K562 (cell line): ENCODE measurements around the gene SUMF1. TPM values are rescaled to one million over a fixed set of nuclear protein-coding genes. Genes with fewer than 3 reads are reported as not detected.
A peak's percentile ranks its signal among the peaks of the same experiment; 100 is the strongest.

ENCODE experiments used
- ARNT ChIP-seq, 2 experiments: fragments of 450-650 bp; IDR thresholded peaks; 2 replicates each; pipeline ENCODE4 v1.6.1; 2016; ENCODE audit warnings: mild to moderate bottlenecking in 1 of 2
- BHLHE40 ChIP-seq: IDR thresholded peaks from 2 replicates; pipeline ENCODE4 v1.6.1; 2011; ENCODE audit warnings: low read length, improper control_type of control experiment
- BRF1 ChIP-seq: IDR thresholded peaks from 3 replicates; pipeline ENCODE4 v1.6.1; 2011; ENCODE audit warnings: borderline replicate concordance, mild to moderate bottlenecking; ENCODE audit not compliant: insufficient read length; ENCODE audit errors: extremely low read depth
- CEBPG ChIP-seq, 3 experiments: fragments of 200-800 bp in 1 of 3; sonication (Bioruptor generic) in 1 of 3; sonication (generic) in 1 of 3; formaldehyde crosslinking in 1 of 3; IDR thresholded peaks in 2 of 3; conservative IDR thresholded peaks in 1 of 3; 2 replicates each; pipeline versions ENCODE4 v1.6.1 to v1.8.0; 2016 to 2022; ENCODE audit warnings: missing compliant biosample characterization in 2 of 3, missing genetic modification characterization in 2 of 3, mild to moderate bottlenecking in 1 of 3, missing genetic modification reagents in 1 of 3
- EGR1 ChIP-seq: fragments of 450-650 bp; conservative IDR thresholded peaks from 2 replicates; pipeline ENCODE4 v1.6.1; 2017; ENCODE audit warnings: mild to moderate bottlenecking
- ELF2 ChIP-seq: fragments of 250-450 bp; sonication (Bioruptor Pico); IDR thresholded peaks from 2 replicates; pipeline ENCODE4 v1.5.0; 2021; ENCODE audit warnings: mild to moderate bottlenecking
- KDM5B ChIP-seq: fragments of 200-600 bp; sonication (generic); IDR thresholded peaks from 2 replicates; pipeline ENCODE4 v1.6.1; 2012; ENCODE audit warnings: low read depth, mild to moderate bottlenecking, moderate library complexity, low read length, control low read depth, inconsistent platforms; ENCODE audit not compliant: insufficient replicate concordance
- MTA1 ChIP-seq: fragments of 450-650 bp; IDR thresholded peaks from 2 replicates; pipeline ENCODE4 v1.6.1; 2017; ENCODE audit warnings: borderline replicate concordance
- PML ChIP-seq: IDR thresholded peaks from 2 replicates; pipeline ENCODE4 v1.6.1; 2012; ENCODE audit warnings: low read length, inconsistent platforms
- RUNX1 ChIP-seq: sonication (generic); IDR thresholded peaks from 2 replicates; pipeline ENCODE4 v1.6.1; 2016; ENCODE audit warnings: antibody characterized with exemption, low read depth
- TOE1 ChIP-seq, 2 experiments: fragments of 450-650 bp in 1 of 2; sonication (generic) in 1 of 2; formaldehyde crosslinking in 1 of 2; IDR thresholded peaks; 2 replicates each; pipeline versions ENCODE4 v1.7.1 to v1.8.0; 2016 to 2022; ENCODE audit warnings: borderline replicate concordance in 2 of 2, mild to moderate bottlenecking in 2 of 2, antibody characterized with exemption in 1 of 2, inconsistent platforms in 1 of 2, low read depth in 1 of 2, missing genetic modification reagents in 1 of 2, moderate library complexity in 1 of 2
- ZBTB17 ChIP-seq: fragments of 450-650 bp; formaldehyde crosslinking; IDR thresholded peaks from 2 replicates; pipeline ENCODE4 v1.4.0; 2020; ENCODE audit warnings: mild to moderate bottlenecking
- ZEB2 ChIP-seq: fragments of 450-650 bp; IDR thresholded peaks from 2 replicates; pipeline ENCODE4 v1.6.1; 2016
- ZNF217 ChIP-seq: sonication (generic); formaldehyde crosslinking; IDR thresholded peaks from 2 replicates; pipeline ENCODE4 v1.8.0; 2022; ENCODE audit warnings: mild to moderate bottlenecking, missing genetic modification reagents
- ZNF584 ChIP-seq: fragments of 200-800 bp; sonication (Bioruptor generic); IDR thresholded peaks from 2 replicates; pipeline ENCODE4 v1.6.1; 2016; ENCODE audit warnings: low read depth, mild to moderate bottlenecking, missing genetic modification characterization, missing compliant biosample characterization
- ZSCAN29 ChIP-seq: fragments of 450-650 bp; IDR thresholded peaks from 2 replicates; pipeline ENCODE4 v1.6.1; 2017
- polyA plus RNA-seq, 8 experiments: library from polyadenylated mRNA; depleted of rRNA in 4 of 8; stranded (reverse) in 5 of 8; unstranded in 3 of 8; fragments of >200 nt; fragmentation: Nextera tagmentation in 2 of 8; fragmentation: Illumina TruSeq in 1 of 8; extraction: Ambion mirVana in 2 of 8; extraction: Trizol in 1 of 8; gene quantifications; 2 replicates each; pipeline versions ENCODE4 v1.2.1 to v1.2.3, GENCODE V29; 2011 to 2014; ENCODE audit warnings: inconsistent platforms in 1 of 8, missing spikeins in 1 of 8
- total RNA-seq, 7 experiments: library from RNA; depleted of rRNA in 6 of 7; stranded (reverse); fragments of >200 nt in 6 of 7; fragmentation: Illumina TruSeq in 2 of 7; extraction: Trizol in 2 of 7; gene quantifications; 2 replicates each; pipeline versions ENCODE4 v1.2.1 to v1.2.3, GENCODE V29; 2011 to 2021; ENCODE audit warnings: low replicate concordance in 1 of 7
- TF ChIP-seq, protein P1 (sequence below): fragments of 250-450 bp; sonication (Bioruptor Pico); IDR thresholded peaks from 2 replicates; pipeline ENCODE4 v1.9.0; 2021; ENCODE audit warnings: mild to moderate bottlenecking
- TF ChIP-seq, protein P2 (sequence below): sonication (generic); formaldehyde crosslinking; IDR thresholded peaks from 2 replicates; pipeline ENCODE4 v1.8.1; 2023; ENCODE audit warnings: mild to moderate bottlenecking, missing genetic modification reagents
- TF ChIP-seq, protein P3 (sequence below): fragments of 450-650 bp; formaldehyde crosslinking; IDR thresholded peaks from 2 replicates; pipeline ENCODE4 v1.4.0; 2020; ENCODE audit warnings: mild to moderate bottlenecking, mixed read lengths
- TF ChIP-seq, protein P4 (sequence below): sonication (generic); formaldehyde crosslinking; IDR thresholded peaks from 2 replicates; pipeline ENCODE4 v1.9.0; 2022; ENCODE audit warnings: mild to moderate bottlenecking, missing genetic modification reagents
- TF ChIP-seq, protein P5 (sequence below), 3 experiments: fragments of 200-800 bp in 1 of 3; sonication (Bioruptor generic) in 1 of 3; sonication (generic) in 1 of 3; formaldehyde crosslinking in 1 of 3; IDR thresholded peaks; 2 replicates each; pipeline versions ENCODE4 v1.6.1 to v1.8.0; 2016 to 2022; ENCODE audit warnings: mild to moderate bottlenecking in 2 of 3, missing compliant biosample characterization in 2 of 3, missing genetic modification characterization in 2 of 3, missing genetic modification reagents in 1 of 3

The SUMF1 gene
- total and polyA plus RNA-seq, 9 of the 15 experiments (the other 6 are each of a cell fraction or from before 2014, with no cell fraction given), result 1.3 to 7.4 (median 4.2) TPM

DNA sequence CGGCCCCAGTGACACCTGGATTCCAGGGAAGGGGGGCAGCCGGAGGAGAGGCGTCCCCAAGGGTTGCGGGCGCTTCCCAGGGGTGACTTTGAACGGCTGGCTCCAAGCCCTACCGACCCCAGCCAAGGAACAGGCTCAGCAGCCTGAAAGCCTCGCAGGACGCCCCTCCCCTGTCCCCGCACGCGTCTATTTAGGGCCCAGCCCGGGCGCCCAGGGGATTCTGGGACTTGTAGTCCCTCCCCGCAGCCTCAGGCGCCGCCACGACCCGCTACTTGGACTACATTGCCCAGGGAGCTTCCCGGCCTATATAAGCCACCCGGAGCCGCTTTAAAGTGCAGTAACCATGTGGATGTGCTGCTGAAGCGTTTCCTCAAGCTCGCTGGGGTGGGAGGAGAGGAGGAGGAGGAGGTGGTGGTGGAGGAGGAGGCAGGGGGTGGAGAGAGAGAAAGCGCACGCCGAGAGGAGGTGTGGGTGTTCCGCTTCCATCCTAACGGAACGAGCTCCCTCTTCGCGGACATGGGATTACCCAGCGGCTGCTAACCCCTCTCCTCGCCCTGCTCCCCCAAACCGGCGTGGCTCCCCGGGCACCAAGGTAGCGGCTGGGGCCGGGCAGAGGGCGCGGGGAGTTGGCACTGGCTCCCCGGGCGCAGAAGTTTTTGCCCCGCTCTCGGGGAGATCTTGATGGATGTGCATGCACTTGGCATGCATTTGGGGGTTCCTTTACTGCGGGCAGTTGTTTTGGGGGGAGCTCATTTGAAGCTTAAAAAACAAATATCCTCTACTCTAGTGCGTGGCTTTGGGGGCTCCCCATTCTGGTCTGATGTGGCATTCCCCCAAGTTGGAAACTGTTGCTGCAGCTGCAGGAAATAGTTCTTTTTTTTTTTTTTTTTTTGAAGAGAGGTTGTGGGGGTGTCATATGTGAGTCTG, 26.2 kb upstream of the SUMF1 start, which contains the start of gene ITPR1 (continued):
- TF ChIP-seq, protein P1, sequence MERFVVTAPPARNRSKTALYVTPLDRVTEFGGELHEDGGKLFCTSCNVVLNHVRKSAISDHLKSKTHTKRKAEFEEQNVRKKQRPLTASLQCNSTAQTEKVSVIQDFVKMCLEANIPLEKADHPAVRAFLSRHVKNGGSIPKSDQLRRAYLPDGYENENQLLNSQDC, result no peak; the same call in none of the 2 replicates
- TF ChIP-seq ZNF217 (CRISPR knock-in tag) (no peak), EGR1 (peak; percentile 96), KDM5B (peak; percentile 100), BHLHE40 (peak; percentile 86), RUNX1 (no peak), ARNT (IDR thresholded peaks at IDR 0.05) (0 out of 4 replicates have a peak, but pooled peaks of 1 of the 2 experiments have one; percentile 25), ZEB2 (no peak), TOE1 (IDR thresholded peaks at IDR 0.05; ENCODE audit: borderline replicate concordance) (peak; percentile 80), TOE1 (CRISPR knock-in tag; IDR thresholded peaks at IDR 0.05; ENCODE audit: borderline replicate concordance, low read depth) (no peak), MTA1 (peak; percentile 63; the same call in 1 of the 2 replicates), ELF2 (CRISPR knock-in tag) (peak; percentile 69), BRF1 (no peak), ZBTB17 (CRISPR knock-in tag) (0 out of 2 replicates have a peak, but pooled peaks have one; percentile 72), ZSCAN29 (no peak), PML (peak; percentile 94), ZNF584 (CRISPR knock-in tag) (peak; percentile 74; the same call in 1 of the 2 replicates), CEBPG (CRISPR knock-in tag; IDR thresholded peaks at IDR 0.05) (no peak), CEBPG (tag; conservative IDR thresholded peaks at IDR 0.05 in 1 of 2, IDR thresholded peaks at IDR 0.05 in 1 of 2) (no peak)
- TF ChIP-seq, protein P2, sequence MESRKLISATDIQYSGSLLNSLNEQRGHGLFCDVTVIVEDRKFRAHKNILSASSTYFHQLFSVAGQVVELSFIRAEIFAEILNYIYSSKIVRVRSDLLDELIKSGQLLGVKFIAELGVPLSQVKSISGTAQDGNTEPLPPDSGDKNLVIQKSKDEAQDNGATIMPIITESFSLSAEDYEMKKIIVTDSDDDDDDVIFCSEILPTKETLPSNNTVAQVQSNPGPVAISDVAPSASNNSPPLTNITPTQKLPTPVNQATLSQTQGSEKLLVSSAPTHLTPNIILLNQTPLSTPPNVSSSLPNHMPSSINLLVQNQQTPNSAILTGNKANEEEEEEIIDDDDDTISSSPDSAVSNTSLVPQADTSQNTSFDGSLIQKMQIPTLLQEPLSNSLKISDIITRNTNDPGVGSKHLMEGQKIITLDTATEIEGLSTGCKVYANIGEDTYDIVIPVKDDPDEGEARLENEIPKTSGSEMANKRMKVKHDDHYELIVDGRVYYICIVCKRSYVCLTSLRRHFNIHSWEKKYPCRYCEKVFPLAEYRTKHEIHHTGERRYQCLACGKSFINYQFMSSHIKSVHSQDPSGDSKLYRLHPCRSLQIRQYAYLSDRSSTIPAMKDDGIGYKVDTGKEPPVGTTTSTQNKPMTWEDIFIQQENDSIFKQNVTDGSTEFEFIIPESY (CRISPR knock-in tag), result peak; percentile 32
- TF ChIP-seq, protein P3, sequence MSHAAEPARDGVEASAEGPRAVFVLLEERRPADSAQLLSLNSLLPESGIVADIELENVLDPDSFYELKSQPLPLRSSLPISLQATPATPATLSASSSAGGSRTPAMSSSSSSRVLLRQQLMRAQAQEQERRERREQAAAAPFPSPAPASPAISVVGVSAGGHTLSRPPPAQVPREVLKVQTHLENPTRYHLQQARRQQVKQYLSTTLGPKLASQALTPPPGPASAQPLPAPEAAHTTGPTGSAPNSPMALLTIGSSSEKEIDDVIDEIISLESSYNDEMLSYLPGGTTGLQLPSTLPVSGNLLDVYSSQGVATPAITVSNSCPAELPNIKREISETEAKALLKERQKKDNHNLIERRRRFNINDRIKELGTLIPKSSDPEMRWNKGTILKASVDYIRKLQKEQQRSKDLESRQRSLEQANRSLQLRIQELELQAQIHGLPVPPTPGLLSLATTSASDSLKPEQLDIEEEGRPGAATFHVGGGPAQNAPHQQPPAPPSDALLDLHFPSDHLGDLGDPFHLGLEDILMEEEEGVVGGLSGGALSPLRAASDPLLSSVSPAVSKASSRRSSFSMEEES (CRISPR knock-in tag), result no peak; the same call in 1 of the 2 replicates
- TF ChIP-seq, protein P4, sequence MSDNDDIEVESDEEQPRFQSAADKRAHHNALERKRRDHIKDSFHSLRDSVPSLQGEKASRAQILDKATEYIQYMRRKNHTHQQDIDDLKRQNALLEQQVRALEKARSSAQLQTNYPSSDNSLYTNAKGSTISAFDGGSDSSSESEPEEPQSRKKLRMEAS (CRISPR knock-in tag), result peak; percentile 90
- TF ChIP-seq, protein P5, sequence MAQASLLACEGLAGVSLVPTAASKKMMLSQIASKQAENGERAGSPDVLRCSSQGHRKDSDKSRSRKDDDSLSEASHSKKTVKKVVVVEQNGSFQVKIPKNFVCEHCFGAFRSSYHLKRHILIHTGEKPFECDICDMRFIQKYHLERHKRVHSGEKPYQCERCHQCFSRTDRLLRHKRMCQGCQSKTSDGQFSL (CRISPR knock-in tag; IDR thresholded peaks at IDR 0.05), result peak; percentile 80
- TF ChIP-seq, protein P5 (tag; IDR thresholded peaks at IDR 0.05), result peak in 1 of 2 experiments; percentile 60; a peak in 2 of 4 replicates
